OCI-LY1 (cell line): Measurements from ENCODE around the gene UIMC1.

Experiments used
- EZH2 ChIP-seq: fragments of 200-600 bp; sonication (generic), shearing (Covaris generic); IDR thresholded peaks from 2 replicates; pipeline ENCODE4 v1.8.0; 2017; ENCODE audit warnings: borderline replicate concordance, mixed run types, mild to moderate bottlenecking, antibody characterized with exemption, low read length, moderate library complexity, mixed read lengths
- TF ChIP-seq, protein P1 (sequence below): fragments of 200-600 bp; sonication (generic), shearing (Covaris generic); IDR thresholded peaks from 2 replicates; pipeline ENCODE4 v1.5.1; 2017; ENCODE audit warnings: mild to moderate bottlenecking, antibody characterized with exemption, low read length, moderate library complexity, mixed read lengths

DNA sequence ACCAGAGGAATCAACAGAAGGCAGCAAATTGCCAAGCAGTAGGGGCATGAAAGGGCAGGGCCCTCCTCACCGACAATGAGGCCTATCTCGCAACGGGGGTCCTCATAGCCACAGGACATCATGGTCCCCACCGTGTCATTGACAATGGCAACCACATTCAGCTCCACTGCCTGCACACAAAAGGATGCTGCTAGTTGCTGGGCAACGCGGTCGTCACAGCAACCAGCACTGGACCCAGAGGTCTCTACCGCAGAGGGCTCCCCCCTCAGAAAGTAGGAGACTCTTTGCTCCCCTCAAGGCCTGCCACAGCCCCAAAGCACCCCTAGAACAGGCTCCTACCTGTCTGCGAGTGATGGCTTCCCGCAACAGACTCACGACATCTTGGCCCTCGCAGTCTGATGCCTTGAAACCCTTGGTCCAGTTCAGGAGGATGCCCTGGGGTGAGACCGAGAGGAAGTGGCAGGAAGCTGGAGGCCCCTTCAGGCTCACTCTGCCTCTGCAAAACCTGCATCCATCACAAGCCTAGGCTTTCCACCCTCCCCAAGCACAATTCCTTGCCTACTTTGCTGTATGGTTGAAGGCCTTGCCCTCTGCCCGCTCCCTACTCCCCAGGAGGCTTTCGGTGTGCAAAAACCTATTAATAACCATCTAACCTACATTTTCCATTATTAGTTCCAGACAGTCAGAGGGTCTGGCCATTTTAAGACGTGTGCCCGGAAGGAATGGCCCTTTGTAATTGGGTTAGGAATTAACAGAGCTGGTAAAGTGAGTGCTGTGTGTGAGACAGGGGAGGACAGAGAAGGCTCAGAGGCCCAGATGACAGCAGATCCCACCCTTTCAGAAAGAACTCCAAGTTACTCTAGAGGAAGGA, 122.6 kb downstream of the UIMC1 start:
- TF ChIP-seq, protein P1, sequence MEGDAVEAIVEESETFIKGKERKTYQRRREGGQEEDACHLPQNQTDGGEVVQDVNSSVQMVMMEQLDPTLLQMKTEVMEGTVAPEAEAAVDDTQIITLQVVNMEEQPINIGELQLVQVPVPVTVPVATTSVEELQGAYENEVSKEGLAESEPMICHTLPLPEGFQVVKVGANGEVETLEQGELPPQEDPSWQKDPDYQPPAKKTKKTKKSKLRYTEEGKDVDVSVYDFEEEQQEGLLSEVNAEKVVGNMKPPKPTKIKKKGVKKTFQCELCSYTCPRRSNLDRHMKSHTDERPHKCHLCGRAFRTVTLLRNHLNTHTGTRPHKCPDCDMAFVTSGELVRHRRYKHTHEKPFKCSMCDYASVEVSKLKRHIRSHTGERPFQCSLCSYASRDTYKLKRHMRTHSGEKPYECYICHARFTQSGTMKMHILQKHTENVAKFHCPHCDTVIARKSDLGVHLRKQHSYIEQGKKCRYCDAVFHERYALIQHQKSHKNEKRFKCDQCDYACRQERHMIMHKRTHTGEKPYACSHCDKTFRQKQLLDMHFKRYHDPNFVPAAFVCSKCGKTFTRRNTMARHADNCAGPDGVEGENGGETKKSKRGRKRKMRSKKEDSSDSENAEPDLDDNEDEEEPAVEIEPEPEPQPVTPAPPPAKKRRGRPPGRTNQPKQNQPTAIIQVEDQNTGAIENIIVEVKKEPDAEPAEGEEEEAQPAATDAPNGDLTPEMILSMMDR: no peak
- no peak for TF ChIP-seq EZH2
